Large intestine (tissue), 3 donors: ENCODE measurements around the gene CEMIP2. TPM values are rescaled to one million over a fixed set of nuclear protein-coding genes. Genes with fewer than 3 reads are reported as not detected.

Experiments
- DNase-seq, 2 donors: peaks; one replicate each; pipeline versions ENCODE4 v3.0.0 to v3.0.0-alpha.2; 2013
- H3K27ac ChIP-seq: one replicate; pipeline ENCODE4 v1.5.1; 2013; ENCODE audit warnings: low read length
- H3K27me3 ChIP-seq: 2 replicates; pipeline ENCODE4 v1.6.1; 2013; ENCODE audit warnings: low read length; ENCODE audit not compliant: control insufficient read depth, insufficient read depth
- H3K36me3 ChIP-seq: 2 replicates; pipeline ENCODE4 v1.6.1; 2013; ENCODE audit warnings: low read length; ENCODE audit not compliant: control insufficient read depth, insufficient read depth
- H3K4me1 ChIP-seq: one replicate; pipeline ENCODE4 v1.6.1; 2013; ENCODE audit warnings: low read length; ENCODE audit not compliant: control insufficient read depth, insufficient read depth
- H3K4me3 ChIP-seq: one replicate; pipeline ENCODE4 v1.5.1; 2013; ENCODE audit warnings: low read length
- H3K9me3 ChIP-seq: one replicate; pipeline ENCODE4 v1.6.1; 2013; ENCODE audit warnings: mild to moderate bottlenecking, low read depth, low read length, moderate library complexity; ENCODE audit not compliant: control insufficient read depth
- WGBS: methylation state at CpG from one replicate; pipeline ENCODE4 v1.1.5; 2013; ENCODE audit warnings: low lambda C conversion rate; ENCODE audit not compliant: insufficient coverage; 5-methylcytosine and 5-hydroxymethylcytosine counted together
- polyA plus RNA-seq: library from polyadenylated mRNA; unstranded; fragments of 120-200 nt; gene quantifications from one replicate; pipeline ENCODE4 v1.2.1, GENCODE V29; 2013

CEMIP2 gene
- polyA plus RNA-seq, 1 donor, result 41.9 TPM

DNA sequence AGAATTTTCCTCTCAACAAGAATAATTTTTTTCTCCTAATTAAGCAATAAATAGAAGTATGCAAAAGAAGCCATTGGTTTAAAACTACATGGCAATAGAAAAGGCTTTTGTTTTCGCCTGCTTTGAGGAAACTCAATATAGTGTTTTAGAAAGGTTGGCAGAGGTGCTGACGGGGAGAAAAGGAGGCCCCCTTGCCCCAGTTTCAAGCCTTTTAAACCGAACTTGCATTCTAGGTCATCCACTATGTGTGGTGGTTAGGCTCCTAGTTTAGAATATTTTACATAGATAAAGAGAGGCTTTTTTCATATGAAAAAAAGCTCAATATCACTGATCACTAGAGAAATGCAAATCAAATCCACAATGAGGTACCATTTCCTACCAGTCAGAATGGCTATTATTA is 33.5 kb upstream of the CEMIP2 start:
- Histone ChIP-seq H3K27me3 (no peaks in the 10 kb centered on the region), H3K27ac (no peak overlapping the region), H3K36me3 (no peaks in the 10 kb centered on the region), H3K9me3 (no peaks in the 10 kb centered on the region), H3K4me1 (no peaks in the 10 kb centered on the region), H3K4me3 (no peak overlapping the region)
- no CpG with 5 or more reads among the region's 3 CpGs for WGBS
- no peak for DNase-seq

DNA sequence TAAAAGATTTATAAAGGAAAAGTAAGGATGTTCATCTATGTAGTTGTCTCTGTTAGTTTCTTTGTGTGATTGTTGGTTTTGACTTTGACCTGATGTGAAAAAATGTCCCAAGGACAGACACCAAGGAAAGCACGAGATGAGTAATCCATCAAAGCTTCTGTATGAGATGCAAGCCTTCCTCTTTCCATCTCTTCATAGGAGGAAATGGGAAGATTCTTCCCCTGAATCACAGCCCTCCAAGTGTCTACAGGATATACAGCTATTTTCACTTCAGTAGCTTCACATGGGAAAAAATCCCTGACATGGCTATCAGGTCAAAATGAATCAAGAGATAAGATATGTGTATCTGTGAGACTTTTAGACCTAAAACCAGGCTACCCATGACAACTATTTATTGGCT is 29.0 kb upstream of the CEMIP2 start:
- no CpG with 5 or more reads among the region's 1 CpG for WGBS
- no peaks in the 10 kb centered on the region for H3K9me3 ChIP-seq

DNA sequence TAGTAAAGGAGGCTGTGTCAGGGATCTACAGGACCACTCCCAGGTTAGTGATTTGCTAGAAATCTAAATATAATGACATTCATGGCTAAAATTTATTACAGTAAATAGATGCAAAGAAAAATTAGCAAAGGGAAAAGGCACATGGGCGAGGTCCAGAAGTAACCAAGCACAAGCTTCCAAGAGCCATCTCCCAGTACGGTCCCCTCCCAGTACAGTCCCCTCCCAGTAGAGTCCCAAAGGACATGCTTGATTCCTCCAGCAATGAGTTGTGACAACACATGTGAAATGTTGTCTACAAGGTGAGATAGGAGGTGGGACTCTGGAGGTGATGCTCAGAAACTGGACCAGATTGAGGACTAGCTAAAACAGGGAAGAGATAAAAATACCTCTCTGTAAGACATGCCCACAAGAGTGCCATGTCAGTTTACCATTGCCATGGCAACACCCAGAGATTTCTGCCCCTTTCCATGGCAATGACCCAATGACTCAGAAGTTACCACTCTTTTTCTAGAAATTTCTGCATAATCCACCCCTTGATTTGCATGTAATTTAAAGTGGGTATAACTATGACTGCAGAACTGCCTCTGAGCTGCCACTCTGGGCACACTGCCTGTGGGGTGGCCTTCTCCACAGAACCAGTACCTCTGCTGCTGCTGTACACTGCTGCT is 27.9 kb upstream of the CEMIP2 start:
- Histone ChIP-seq H3K27ac (no peak overlapping the region), H3K27me3 (no peaks in the 10 kb centered on the region), H3K36me3 (no peaks in the 10 kb centered on the region), H3K4me1 (peaks cover 12% of the 10 kb centered on the region), H3K4me3 (no peak overlapping the region), H3K9me3 (no peaks in the 10 kb centered on the region)
- DNase-seq, result no peak
- no CpG with 5 or more reads among the region's 2 CpGs for WGBS

More for the DNA sequence above, 29.0 kb upstream of the CEMIP2 start:
- no peaks in the 10 kb centered on the region for H3K36me3 ChIP-seq
- H3K4me1 ChIP-seq, result peaks cover 12% of the 10 kb centered on the region
- no peak overlapping the region for H3K4me3 ChIP-seq
- DNase-seq, result no peak
- no peaks in the 10 kb centered on the region for H3K27me3 ChIP-seq
- H3K27ac ChIP-seq, result no peak overlapping the region

DNA sequence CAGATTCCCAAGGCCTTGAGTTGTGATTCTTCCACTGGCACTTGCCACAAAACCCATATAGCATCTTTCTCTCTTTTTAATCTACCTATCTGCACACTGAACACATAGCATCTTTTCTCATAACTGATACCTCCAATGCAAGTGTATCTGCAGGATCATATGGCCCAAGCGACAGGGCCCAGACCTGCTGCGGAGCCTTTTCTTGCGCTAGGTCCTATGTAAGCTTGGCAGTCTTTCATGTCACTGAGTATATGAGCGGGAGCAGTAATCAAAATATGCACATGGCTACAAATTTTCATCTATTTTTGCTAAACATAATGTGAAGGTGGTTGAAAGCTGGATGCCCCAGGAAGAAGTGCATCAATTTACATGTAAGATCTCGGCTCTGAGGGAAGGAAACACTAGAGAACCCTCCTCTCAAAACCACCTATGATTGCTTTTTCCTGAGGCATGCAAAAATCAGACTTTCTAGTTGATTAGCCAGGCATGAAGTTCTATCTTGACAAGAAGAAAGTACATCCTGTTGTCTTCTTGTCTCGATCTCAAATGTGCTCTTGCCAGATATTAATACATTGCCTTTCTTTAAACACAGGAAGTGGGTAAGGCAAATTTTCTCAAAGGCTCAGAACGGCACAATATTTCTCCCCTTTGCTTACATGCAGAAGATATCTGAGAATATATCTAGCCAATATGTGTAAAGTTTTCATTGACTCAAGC is 26.9 kb upstream of the CEMIP2 start:
- no peak for DNase-seq
- H3K4me3 ChIP-seq, result no peak overlapping the region
- no peaks in the 10 kb centered on the region for H3K36me3 ChIP-seq
- WGBS, result 60% methylated on average over 2 of the region's 7 CpGs
- H3K27ac ChIP-seq, result no peak overlapping the region
- peaks cover 12% of the 10 kb centered on the region for H3K4me1 ChIP-seq
- no peaks in the 10 kb centered on the region for H3K27me3 ChIP-seq
- H3K9me3 ChIP-seq, result no peaks in the 10 kb centered on the region

DNA sequence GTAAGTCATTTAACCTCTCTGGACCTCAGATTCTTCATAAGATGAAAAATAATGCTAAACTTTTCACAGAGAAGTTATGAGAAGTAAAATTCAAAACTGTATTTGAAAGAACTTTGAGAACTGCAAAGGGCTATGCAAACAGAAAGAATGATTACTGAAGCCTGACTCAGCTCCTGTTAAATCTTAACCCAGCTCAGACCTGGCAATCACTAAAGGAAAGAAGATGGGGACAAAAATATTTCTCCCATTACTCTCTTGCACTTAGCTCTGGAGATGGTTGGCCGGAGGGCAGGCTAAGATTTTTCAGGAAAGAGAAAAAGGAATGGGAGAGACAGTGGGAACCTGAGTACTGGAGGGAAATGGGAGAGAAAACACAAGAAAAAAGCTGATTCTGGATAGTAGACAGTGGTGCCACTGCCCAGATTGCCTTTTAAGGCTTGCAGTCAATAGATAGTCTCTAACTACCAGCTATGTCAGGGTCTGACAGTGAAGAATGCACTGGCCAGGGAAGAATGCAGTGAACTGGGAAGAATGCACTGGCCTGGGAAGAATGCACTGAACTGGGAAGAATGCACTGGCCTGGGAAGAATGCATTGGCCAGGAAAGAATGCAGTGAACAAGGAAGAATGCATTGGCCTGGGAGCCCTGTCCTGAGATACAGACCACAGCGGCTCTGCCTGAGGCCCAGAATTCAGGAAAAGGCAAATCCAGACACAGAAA is 25.2 kb upstream of the CEMIP2 start:
- Histone ChIP-seq H3K9me3 (no peaks in the 10 kb centered on the region), H3K27ac (peak overlapping the region; percentile 35), H3K4me1 (peaks cover 12% of the 10 kb centered on the region), H3K27me3 (no peaks in the 10 kb centered on the region), H3K36me3 (no peaks in the 10 kb centered on the region), H3K4me3 (no peak overlapping the region)
- DNase-seq, result peak in 1 of 2 donors; percentile 32
- WGBS, result 44% methylated on average over 1 of the region's 2 CpGs

DNA sequence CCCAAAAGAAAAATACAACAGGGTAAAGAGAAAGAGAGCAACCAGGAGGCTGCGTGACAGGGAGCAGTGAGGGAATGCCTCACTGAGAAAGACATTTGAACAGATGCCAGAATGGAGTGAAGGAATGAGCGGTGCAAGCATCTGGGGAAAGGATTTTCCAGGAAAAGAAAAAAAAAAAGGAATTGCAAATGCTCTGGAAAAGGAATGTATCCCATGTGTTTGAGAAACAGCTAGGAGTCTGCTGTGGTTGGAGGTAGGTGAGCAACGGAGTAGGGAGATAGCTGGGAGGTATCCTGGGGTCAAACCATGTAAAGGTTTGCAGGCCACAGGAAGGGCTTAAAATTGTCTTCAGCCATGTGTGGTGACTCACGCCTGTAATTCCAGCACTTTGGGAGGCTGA is 23.6 kb upstream of the CEMIP2 start:
- Histone ChIP-seq H3K27me3 (no peaks in the 10 kb centered on the region), H3K36me3 (no peaks in the 10 kb centered on the region), H3K27ac (no peak overlapping the region), H3K9me3 (no peaks in the 10 kb centered on the region), H3K4me3 (no peak overlapping the region), H3K4me1 (peaks cover 12% of the 10 kb centered on the region)
- 92% methylated on average over 2 of the region's 4 CpGs for WGBS
- no peak for DNase-seq

DNA sequence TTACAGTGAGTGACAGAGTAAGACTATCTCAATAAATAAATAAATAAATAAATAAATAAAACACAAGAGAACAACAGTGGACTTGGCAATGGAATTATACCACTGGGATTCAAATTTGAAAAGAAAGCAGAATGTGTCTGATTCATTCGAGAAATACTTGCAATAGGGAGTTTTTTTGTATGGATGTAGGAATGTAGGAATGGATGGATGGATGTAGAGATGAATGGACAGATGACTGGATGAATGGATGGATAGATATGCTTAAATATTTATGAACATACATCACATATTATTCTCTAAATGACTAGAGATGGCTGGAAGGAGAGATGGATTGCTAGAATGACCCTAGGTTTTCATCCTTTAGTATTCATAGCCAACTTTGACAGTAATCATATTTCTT is 22.0 kb upstream of the CEMIP2 start:
- DNase-seq, result no peak
- H3K27me3 ChIP-seq, result no peaks in the 10 kb centered on the region
- H3K9me3 ChIP-seq, result no peaks in the 10 kb centered on the region
- WGBS, result 100% methylated on average over 1 of the region's 1 CpG
- H3K4me1 ChIP-seq, result peaks cover 12% of the 10 kb centered on the region
- H3K4me3 ChIP-seq, result no peak overlapping the region
- H3K36me3 ChIP-seq, result no peaks in the 10 kb centered on the region
- H3K27ac ChIP-seq, result no peak overlapping the region

DNA sequence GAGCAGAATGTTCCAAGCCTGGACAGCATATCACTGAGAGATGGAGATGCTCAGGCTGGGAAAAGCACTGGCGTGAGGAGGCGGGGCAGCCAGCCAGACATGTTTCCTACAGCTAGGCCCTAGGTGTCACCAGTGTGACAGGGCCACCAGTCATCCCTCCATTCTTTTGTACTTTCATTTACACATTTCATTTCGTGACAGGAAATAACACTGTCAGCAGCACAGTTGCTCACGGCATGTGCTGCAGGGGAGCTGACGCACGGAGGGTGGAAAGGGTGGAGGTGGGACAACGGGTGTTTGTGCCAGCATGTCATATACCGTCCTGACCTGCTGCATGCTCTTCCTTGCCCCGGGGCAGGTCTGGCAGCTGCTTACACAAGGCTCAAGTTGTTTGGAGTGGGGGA is 14.8 kb upstream of the CEMIP2 start:
- Histone ChIP-seq H3K27ac (no peak overlapping the region), H3K4me3 (no peak overlapping the region), H3K4me1 (peaks cover 3% of the 10 kb centered on the region), H3K36me3 (no peaks in the 10 kb centered on the region), H3K9me3 (no peaks in the 10 kb centered on the region), H3K27me3 (no peaks in the 10 kb centered on the region)
- DNase-seq, result peak in 1 of 2 donors; percentile 57
- no CpG with 5 or more reads among the region's 9 CpGs for WGBS

DNA sequence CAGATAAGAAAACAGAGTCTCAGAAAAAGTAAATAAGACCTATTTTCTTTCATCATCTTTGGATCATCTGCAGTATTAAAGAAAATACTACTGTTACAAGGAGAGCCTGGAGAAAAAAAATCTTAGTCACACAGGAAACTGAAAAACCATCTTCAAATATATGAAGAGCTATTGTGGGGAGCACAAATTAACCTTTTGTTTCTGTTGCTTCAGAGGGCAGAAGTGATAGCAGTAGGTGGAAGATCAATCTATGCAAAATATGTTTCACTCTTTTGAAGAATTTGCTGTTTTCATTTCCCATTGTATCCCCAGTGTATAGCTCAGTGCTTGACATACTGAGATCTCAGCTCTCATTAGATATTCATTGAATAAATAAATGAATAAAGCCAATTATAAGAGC is 13.1 kb upstream of the CEMIP2 start:
- H3K4me3 ChIP-seq, result no peak overlapping the region
- H3K4me1 ChIP-seq, result peaks cover 3% of the 10 kb centered on the region
- H3K36me3 ChIP-seq, result no peaks in the 10 kb centered on the region
- H3K9me3 ChIP-seq, result no peaks in the 10 kb centered on the region
- no peak overlapping the region for H3K27ac ChIP-seq
- no peak for DNase-seq
- no peaks in the 10 kb centered on the region for H3K27me3 ChIP-seq

DNA sequence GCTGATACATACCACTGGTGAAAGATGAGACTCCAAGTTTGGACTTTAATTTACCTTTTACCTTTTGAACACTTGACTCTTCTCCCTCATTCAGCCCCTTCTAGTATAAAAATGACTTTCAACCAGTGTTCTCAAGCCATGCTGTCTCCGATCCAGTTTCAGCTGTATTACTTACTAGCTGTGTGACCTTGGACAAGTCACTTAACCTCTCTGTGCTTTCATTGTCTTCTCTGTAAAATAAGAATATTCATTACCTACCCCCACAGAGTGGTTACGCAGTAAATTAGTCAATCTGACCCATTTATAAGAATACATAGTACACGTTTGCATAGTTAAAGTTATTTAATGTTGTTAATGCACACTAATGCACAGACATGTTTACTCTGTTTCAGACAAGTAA is 12.6 kb upstream of the CEMIP2 start:
- peaks cover 3% of the 10 kb centered on the region for H3K4me1 ChIP-seq
- H3K27me3 ChIP-seq, result no peaks in the 10 kb centered on the region
- no peak overlapping the region for H3K27ac ChIP-seq
- no peak for DNase-seq
- no peak overlapping the region for H3K4me3 ChIP-seq
- 79% methylated on average over 2 of the region's 3 CpGs for WGBS
- H3K9me3 ChIP-seq, result no peaks in the 10 kb centered on the region
- H3K36me3 ChIP-seq, result no peaks in the 10 kb centered on the region
